HEK293 (cell line): ENCODE results near the gene ANKRD65.

Source experiments
- INSM2 ChIP-seq: fragments of 450-650 bp; formaldehyde crosslinking; IDR thresholded peaks from 2 replicates; pipeline ENCODE4 v1.5.1; 2016; ENCODE audit warnings: missing biosample characterization, missing genetic modification characterization
- SP2 ChIP-seq: fragments of 450-650 bp; formaldehyde crosslinking; IDR thresholded peaks from 2 replicates; pipeline ENCODE4 v1.5.1; 2016; ENCODE audit warnings: missing biosample characterization, missing genetic modification characterization
- WT1 ChIP-seq: fragments of 450-650 bp; formaldehyde crosslinking; IDR thresholded peaks from 2 replicates; pipeline ENCODE4 v1.5.1; 2016; ENCODE audit warnings: missing biosample characterization, missing genetic modification characterization
- ZBTB26 ChIP-seq: fragments of 450-650 bp; formaldehyde crosslinking; optimal IDR thresholded peaks from 2 replicates; pipeline ENCODE3; 2016; ENCODE audit warnings: missing biosample characterization, mild to moderate bottlenecking, missing genetic modification characterization
- ZBTB6 ChIP-seq: fragments of 450-650 bp; formaldehyde crosslinking; IDR thresholded peaks from 2 replicates; pipeline ENCODE4 v1.5.1; 2017; ENCODE audit warnings: missing biosample characterization, missing genetic modification characterization
- ZFHX2 ChIP-seq: fragments of 450-650 bp; formaldehyde crosslinking; conservative IDR thresholded peaks from 2 replicates; pipeline ENCODE4 v1.5.1; 2016; ENCODE audit warnings: missing biosample characterization, missing genetic modification characterization
- ZFP69B ChIP-seq: fragments of 450-650 bp; formaldehyde crosslinking; IDR thresholded peaks from 2 replicates; pipeline ENCODE4 v1.5.1; 2016; ENCODE audit warnings: missing biosample characterization, missing genetic modification characterization
- ZNF138 ChIP-seq: fragments of 450-650 bp; formaldehyde crosslinking; IDR thresholded peaks from 2 replicates; pipeline ENCODE4 v1.5.1; 2016; ENCODE audit warnings: missing biosample characterization, missing genetic modification characterization, borderline replicate concordance
- ZNF239 ChIP-seq: fragments of 450-650 bp; formaldehyde crosslinking; IDR thresholded peaks from 2 replicates; pipeline ENCODE4 v1.5.1; 2016; ENCODE audit warnings: missing biosample characterization, missing genetic modification characterization
- ZNF274 ChIP-seq, 2 experiments: fragments of 200-500 bp in 1 of 2; fragments of 450-650 bp in 1 of 2; sonication (Bioruptor generic) in 1 of 2; formaldehyde crosslinking in 1 of 2; IDR thresholded peaks; 2 replicates each; pipeline versions ENCODE4 v1.5.1 to v1.6.1; 2014 to 2016; ENCODE audit warnings: borderline replicate concordance in 1 of 2, inconsistent platforms in 1 of 2, low read length in 1 of 2, missing biosample characterization in 1 of 2, missing genetic modification characterization in 1 of 2
- ZNF324 ChIP-seq: fragments of 450-650 bp; formaldehyde crosslinking; IDR thresholded peaks from 2 replicates; pipeline ENCODE4 v1.5.1; 2016; ENCODE audit warnings: missing biosample characterization, missing genetic modification characterization
- ZNF341 ChIP-seq: fragments of 450-650 bp; formaldehyde crosslinking; IDR thresholded peaks from 2 replicates; pipeline ENCODE4; 2016; ENCODE audit warnings: low read depth, missing biosample characterization, missing genetic modification characterization
- ZNF391 ChIP-seq: fragments of 450-650 bp; formaldehyde crosslinking; IDR thresholded peaks from 2 replicates; pipeline ENCODE4 v1.5.1; 2016; ENCODE audit warnings: low read depth, missing biosample characterization, missing genetic modification characterization, borderline replicate concordance
- ZNF394 ChIP-seq: fragments of 450-650 bp; formaldehyde crosslinking; IDR thresholded peaks from 2 replicates; pipeline ENCODE4 v1.5.1; 2016; ENCODE audit warnings: missing biosample characterization, missing genetic modification characterization, mild to moderate bottlenecking, moderate library complexity, borderline replicate concordance
- ZNF404 ChIP-seq: fragments of 450-650 bp; formaldehyde crosslinking; IDR thresholded peaks from 2 replicates; pipeline ENCODE4 v1.5.1; 2017; ENCODE audit warnings: missing biosample characterization, missing genetic modification characterization
- ZNF423 ChIP-seq: fragments of 450-650 bp; formaldehyde crosslinking; IDR thresholded peaks from 2 replicates; pipeline ENCODE4 v1.5.1; 2016; ENCODE audit warnings: missing biosample characterization, missing genetic modification characterization
- ZNF426 ChIP-seq: fragments of 450-650 bp; formaldehyde crosslinking; IDR thresholded peaks from 2 replicates; pipeline ENCODE4 v1.5.1; 2017; ENCODE audit warnings: missing biosample characterization, missing genetic modification characterization, mild to moderate bottlenecking, inconsistent platforms, moderate library complexity
- ZNF514 ChIP-seq: fragments of 450-650 bp; formaldehyde crosslinking; IDR thresholded peaks from 2 replicates; pipeline ENCODE4 v1.5.1; 2016; ENCODE audit warnings: missing biosample characterization, missing genetic modification characterization
- ZNF530 ChIP-seq: fragments of 450-650 bp; formaldehyde crosslinking; IDR thresholded peaks from 2 replicates; pipeline ENCODE4 v1.5.1; 2016; ENCODE audit warnings: low read depth, missing biosample characterization, missing genetic modification characterization
- ZNF600 ChIP-seq: fragments of 450-650 bp; formaldehyde crosslinking; IDR thresholded peaks from 2 replicates; pipeline ENCODE4 v1.5.1; 2016; ENCODE audit warnings: missing biosample characterization, missing genetic modification characterization
- ZNF610 ChIP-seq: fragments of 450-650 bp; formaldehyde crosslinking; IDR thresholded peaks from 2 replicates; pipeline ENCODE4 v1.5.1; 2016; ENCODE audit warnings: missing biosample characterization, missing genetic modification characterization, borderline replicate concordance
- ZNF621 ChIP-seq: fragments of 450-650 bp; formaldehyde crosslinking; IDR thresholded peaks from 2 replicates; pipeline ENCODE4 v1.5.1; 2017; ENCODE audit warnings: missing biosample characterization, missing genetic modification characterization
- ZNF624 ChIP-seq: fragments of 450-650 bp; formaldehyde crosslinking; IDR thresholded peaks from 2 replicates; pipeline ENCODE4 v1.5.1; 2017; ENCODE audit warnings: missing biosample characterization, missing genetic modification characterization
- TF ChIP-seq, protein P1 (sequence below): fragments of 450-650 bp; formaldehyde crosslinking; IDR thresholded peaks from 2 replicates; pipeline ENCODE4 v1.5.1; 2016; ENCODE audit warnings: missing biosample characterization, missing genetic modification characterization
- TF ChIP-seq, protein P2 (sequence below): fragments of 450-650 bp; formaldehyde crosslinking; IDR thresholded peaks from 2 replicates; pipeline ENCODE4 v1.5.1; 2016; ENCODE audit warnings: missing biosample characterization, missing genetic modification characterization
- TF ChIP-seq, protein P3 (sequence below): fragments of 450-650 bp; formaldehyde crosslinking; IDR thresholded peaks from 2 replicates; pipeline ENCODE4 v1.5.1; 2016; ENCODE audit warnings: missing biosample characterization, missing genetic modification characterization
- TF ChIP-seq, protein P4 (sequence below): fragments of 450-650 bp; formaldehyde crosslinking; IDR thresholded peaks from 2 replicates; pipeline ENCODE4 v1.5.1; 2016; ENCODE audit warnings: missing biosample characterization, missing genetic modification characterization

The ANKRD65 gene

GRCh38 chr1:1427106-1427819 lies 6.2 kb upstream of the ANKRD65 start (continued):
- no peak for TF ChIP-seq INSM2 (tag by site-specific recombination)
- TF ChIP-seq, protein P1, sequence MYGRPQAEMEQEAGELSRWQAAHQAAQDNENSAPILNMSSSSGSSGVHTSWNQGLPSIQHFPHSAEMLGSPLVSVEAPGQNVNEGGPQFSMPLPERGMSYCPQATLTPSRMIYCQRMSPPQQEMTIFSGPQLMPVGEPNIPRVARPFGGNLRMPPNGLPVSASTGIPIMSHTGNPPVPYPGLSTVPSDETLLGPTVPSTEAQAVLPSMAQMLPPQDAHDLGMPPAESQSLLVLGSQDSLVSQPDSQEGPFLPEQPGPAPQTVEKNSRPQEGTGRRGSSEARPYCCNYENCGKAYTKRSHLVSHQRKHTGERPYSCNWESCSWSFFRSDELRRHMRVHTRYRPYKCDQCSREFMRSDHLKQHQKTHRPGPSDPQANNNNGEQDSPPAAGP (tag by site-specific recombination), result peak; percentile 99
- TF ChIP-seq WT1 (tag by site-specific recombination), result peak; percentile 81
- no peak for TF ChIP-seq ZNF404 (tag by site-specific recombination)
- no peak for TF ChIP-seq ZNF274 (IDR thresholded peaks at IDR 0.05; ENCODE audit: low read length)
- no peak for TF ChIP-seq ZNF274 (tag by site-specific recombination; IDR thresholded peaks at IDR 0.05; ENCODE audit: borderline replicate concordance)
- peak; percentile 53; the same call in 1 of the 2 replicates for TF ChIP-seq ZNF600 (tag by site-specific recombination)
- no peak for TF ChIP-seq ZNF391
- peak; percentile 94; the same call in 1 of the 2 replicates for TF ChIP-seq ZBTB6 (tag by site-specific recombination)
- no peak for TF ChIP-seq ZNF394
- no peak for TF ChIP-seq ZNF423 (tag by site-specific recombination)
- TF ChIP-seq ZNF426 (tag by site-specific recombination), result no peak
- no peak for TF ChIP-seq ZNF324 (tag by site-specific recombination)
- TF ChIP-seq ZFP69B (tag by site-specific recombination), result no peak
- no peak for TF ChIP-seq ZNF621 (tag by site-specific recombination)
- TF ChIP-seq SP2 (tag by site-specific recombination), result peak; percentile 63
- TF ChIP-seq ZNF624, result no peak
- TF ChIP-seq ZNF530 (tag by site-specific recombination), result no peak
- TF ChIP-seq, protein P2, sequence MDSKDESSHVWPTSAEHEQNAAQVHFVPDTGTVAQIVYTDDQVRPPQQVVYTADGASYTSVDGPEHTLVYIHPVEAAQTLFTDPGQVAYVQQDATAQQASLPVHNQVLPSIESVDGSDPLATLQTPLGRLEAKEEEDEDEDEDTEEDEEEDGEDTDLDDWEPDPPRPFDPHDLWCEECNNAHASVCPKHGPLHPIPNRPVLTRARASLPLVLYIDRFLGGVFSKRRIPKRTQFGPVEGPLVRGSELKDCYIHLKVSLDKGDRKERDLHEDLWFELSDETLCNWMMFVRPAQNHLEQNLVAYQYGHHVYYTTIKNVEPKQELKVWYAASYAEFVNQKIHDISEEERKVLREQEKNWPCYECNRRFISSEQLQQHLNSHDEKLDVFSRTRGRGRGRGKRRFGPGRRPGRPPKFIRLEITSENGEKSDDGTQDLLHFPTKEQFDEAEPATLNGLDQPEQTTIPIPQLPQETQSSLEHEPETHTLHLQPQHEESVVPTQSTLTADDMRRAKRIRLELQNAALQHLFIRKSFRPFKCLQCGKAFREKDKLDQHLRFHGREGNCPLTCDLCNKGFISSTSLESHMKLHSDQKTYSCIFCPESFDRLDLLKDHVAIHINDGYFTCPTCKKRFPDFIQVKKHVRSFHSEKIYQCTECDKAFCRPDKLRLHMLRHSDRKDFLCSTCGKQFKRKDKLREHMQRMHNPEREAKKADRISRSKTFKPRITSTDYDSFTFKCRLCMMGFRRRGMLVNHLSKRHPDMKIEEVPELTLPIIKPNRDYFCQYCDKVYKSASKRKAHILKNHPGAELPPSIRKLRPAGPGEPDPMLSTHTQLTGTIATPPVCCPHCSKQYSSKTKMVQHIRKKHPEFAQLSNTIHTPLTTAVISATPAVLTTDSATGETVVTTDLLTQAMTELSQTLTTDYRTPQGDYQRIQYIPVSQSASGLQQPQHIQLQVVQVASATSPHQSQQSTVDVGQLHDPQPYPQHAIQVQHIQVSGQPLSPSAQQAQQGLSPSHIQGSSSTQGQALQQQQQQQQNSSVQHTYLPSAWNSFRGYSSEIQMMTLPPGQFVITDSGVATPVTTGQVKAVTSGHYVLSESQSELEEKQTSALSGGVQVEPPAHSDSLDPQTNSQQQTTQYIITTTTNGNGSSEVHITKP (tag by site-specific recombination), result 0 out of 2 replicates have a peak, but pooled peaks have one; percentile 6
- TF ChIP-seq, protein P3, sequence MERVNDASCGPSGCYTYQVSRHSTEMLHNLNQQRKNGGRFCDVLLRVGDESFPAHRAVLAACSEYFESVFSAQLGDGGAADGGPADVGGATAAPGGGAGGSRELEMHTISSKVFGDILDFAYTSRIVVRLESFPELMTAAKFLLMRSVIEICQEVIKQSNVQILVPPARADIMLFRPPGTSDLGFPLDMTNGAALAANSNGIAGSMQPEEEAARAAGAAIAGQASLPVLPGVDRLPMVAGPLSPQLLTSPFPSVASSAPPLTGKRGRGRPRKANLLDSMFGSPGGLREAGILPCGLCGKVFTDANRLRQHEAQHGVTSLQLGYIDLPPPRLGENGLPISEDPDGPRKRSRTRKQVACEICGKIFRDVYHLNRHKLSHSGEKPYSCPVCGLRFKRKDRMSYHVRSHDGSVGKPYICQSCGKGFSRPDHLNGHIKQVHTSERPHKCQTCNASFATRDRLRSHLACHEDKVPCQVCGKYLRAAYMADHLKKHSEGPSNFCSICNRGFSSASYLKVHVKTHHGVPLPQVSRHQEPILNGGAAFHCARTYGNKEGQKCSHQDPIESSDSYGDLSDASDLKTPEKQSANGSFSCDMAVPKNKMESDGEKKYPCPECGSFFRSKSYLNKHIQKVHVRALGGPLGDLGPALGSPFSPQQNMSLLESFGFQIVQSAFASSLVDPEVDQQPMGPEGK (tag by site-specific recombination), result peak; percentile 35; the same call in 1 of the 2 replicates
- no peak for TF ChIP-seq ZNF138 (tag by site-specific recombination)
- TF ChIP-seq ZFHX2 (tag by site-specific recombination), result peak; percentile 93
- TF ChIP-seq ZNF610, result no peak
- TF ChIP-seq ZNF239 (tag by site-specific recombination), result no peak
- TF ChIP-seq ZNF341 (tag by site-specific recombination), result no peak
- TF ChIP-seq ZBTB26 (tag by site-specific recombination), result no peak
- TF ChIP-seq, protein P4, sequence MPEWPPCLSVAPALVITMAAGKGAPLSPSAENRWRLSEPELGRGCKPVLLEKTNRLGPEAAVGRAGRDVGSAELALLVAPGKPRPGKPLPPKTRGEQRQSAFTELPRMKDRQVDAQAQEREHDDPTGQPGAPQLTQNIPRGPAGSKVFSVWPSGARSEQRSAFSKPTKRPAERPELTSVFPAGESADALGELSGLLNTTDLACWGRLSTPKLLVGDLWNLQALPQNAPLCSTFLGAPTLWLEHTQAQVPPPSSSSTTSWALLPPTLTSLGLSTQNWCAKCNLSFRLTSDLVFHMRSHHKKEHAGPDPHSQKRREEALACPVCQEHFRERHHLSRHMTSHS (tag by site-specific recombination), result no peak
- no peak for TF ChIP-seq ZNF514
